Ovary (tissue), 3 donors: Measurements from ENCODE around the gene CSGALNACT2.

ENCODE experiments used
- CTCF ChIP-seq, 3 donors: fragments of 450-650 bp in 2 of 3; fragments of 200-600 bp in 1 of 3; IDR thresholded peaks; one replicate each; pipeline versions ENCODE4 v1.5.1 to v1.8.0; 2016 to 2022; ENCODE audit warnings: antibody characterized with exemption in 3 of 3, mild to moderate bottlenecking in 1 of 3
- EP300 ChIP-seq: sonication (generic); formaldehyde crosslinking; IDR thresholded peaks from one replicate; pipeline ENCODE4 v1.6.1; 2017; ENCODE audit warnings: antibody characterized with exemption
- POLR2A ChIP-seq: fragments of 450-650 bp; IDR thresholded peaks from one replicate; pipeline ENCODE4 v1.6.1; 2017; ENCODE audit warnings: antibody characterized with exemption, mild to moderate bottlenecking, moderate library complexity
- donor health status: DM: no; HTN: no; CAD: no.

- TF ChIP-seq POLR2A (no peak), EP300 (no peak), CTCF (IDR thresholded peaks at IDR 0.05) (no peak)
Measured at GRCh38 chr10:43124094-43124521, 14.1 kb upstream of the CSGALNACT2 start.
